OCI-LY1 (cell line): ENCODE data around the gene SPSB1.

Source experiments
- H2AFZ ChIP-seq: fragments of 200-600 bp; sonication (generic), shearing (Covaris generic); 2 replicates; pipeline ENCODE4 v1.6.0; 2014; ENCODE audit warnings: antibody characterized with exemption, mild to moderate bottlenecking, low read length
- H3F3A ChIP-seq: fragments of 200-600 bp; sonication (generic), shearing (Covaris generic); 2 replicates; pipeline ENCODE4 v1.6.0; 2014; ENCODE audit warnings: mild to moderate bottlenecking, antibody characterized with exemption, low read length, moderate library complexity; ENCODE audit not compliant: insufficient read depth
- H3K27ac ChIP-seq: fragments of 200-600 bp; sonication (generic); 2 replicates; pipeline ENCODE4 v1.5.1; 2014; ENCODE audit warnings: low read length, mixed run types, mild to moderate bottlenecking, low read depth; ENCODE audit not compliant: poor library complexity, severe bottlenecking
- H3K27me3 ChIP-seq: fragments of 200-600 bp; sonication (generic); 2 replicates; pipeline ENCODE4 v1.6.0; 2014; ENCODE audit warnings: antibody characterized with exemption, mild to moderate bottlenecking, low read length, moderate library complexity; ENCODE audit not compliant: insufficient read depth
- H3K36me3 ChIP-seq: fragments of 200-600 bp; sonication (generic); 2 replicates; pipeline ENCODE4 v1.6.1; 2014; ENCODE audit warnings: mild to moderate bottlenecking, antibody characterized with exemption, low read length, moderate library complexity, mixed read lengths; ENCODE audit not compliant: insufficient read depth
- H3K4me1 ChIP-seq: fragments of 200-600 bp; sonication (generic); 2 replicates; pipeline ENCODE4 v1.5.1; 2014; ENCODE audit warnings: mild to moderate bottlenecking, low read length, moderate library complexity; ENCODE audit not compliant: insufficient read depth, severe bottlenecking
- H3K4me2 ChIP-seq: fragments of 200-600 bp; sonication (generic), shearing (Covaris generic); 2 replicates; pipeline ENCODE4 v1.6.1; 2014; ENCODE audit warnings: low read length
- H3K4me3 ChIP-seq: fragments of 200-600 bp; sonication (generic); 2 replicates; pipeline ENCODE4 v1.5.1; 2014; ENCODE audit warnings: low read length, low read depth, mild to moderate bottlenecking, mixed read lengths; ENCODE audit not compliant: poor library complexity, severe bottlenecking
- H3K79me2 ChIP-seq: fragments of 200-600 bp; shearing (Covaris generic); 2 replicates; pipeline ENCODE4 v1.6.1; 2016; ENCODE audit warnings: mixed run types, low read length, mixed read lengths; ENCODE audit not compliant: insufficient read depth
- H3K9ac ChIP-seq: fragments of 200-600 bp; sonication (generic), shearing (Covaris generic); 2 replicates; pipeline ENCODE4 v1.6.1; 2014; ENCODE audit warnings: mild to moderate bottlenecking, low read length, mixed read lengths
- H3K9me2 ChIP-seq: fragments of 200-600 bp; sonication (generic), shearing (Covaris generic); 2 replicates; pipeline ENCODE4 v1.6.1; 2014; ENCODE audit warnings: low read depth, mild to moderate bottlenecking, low read length, mixed read lengths
- H3K9me3 ChIP-seq: fragments of 200-600 bp; shearing (Covaris generic); 2 replicates; pipeline ENCODE4 v1.6.1; 2014; ENCODE audit warnings: low read length, mixed read lengths
- H4K20me1 ChIP-seq: fragments of 200-600 bp; sonication (generic), shearing (Covaris generic); 2 replicates; pipeline ENCODE4 v1.6.0; 2016; ENCODE audit warnings: mild to moderate bottlenecking, low read length; ENCODE audit not compliant: insufficient read depth
- CTCF ChIP-seq: fragments of 200-600 bp; sonication (generic), shearing (Covaris generic); IDR thresholded peaks from 2 replicates; pipeline ENCODE4 v1.5.1; 2017; ENCODE audit warnings: mild to moderate bottlenecking, antibody characterized with exemption, low read length, moderate library complexity, mixed read lengths
- EZH2 ChIP-seq: fragments of 200-600 bp; sonication (generic), shearing (Covaris generic); IDR thresholded peaks from 2 replicates; pipeline ENCODE4 v1.8.0; 2017; ENCODE audit warnings: borderline replicate concordance, mixed run types, mild to moderate bottlenecking, antibody characterized with exemption, low read length, moderate library complexity, mixed read lengths

Gene SPSB1

DNA sequence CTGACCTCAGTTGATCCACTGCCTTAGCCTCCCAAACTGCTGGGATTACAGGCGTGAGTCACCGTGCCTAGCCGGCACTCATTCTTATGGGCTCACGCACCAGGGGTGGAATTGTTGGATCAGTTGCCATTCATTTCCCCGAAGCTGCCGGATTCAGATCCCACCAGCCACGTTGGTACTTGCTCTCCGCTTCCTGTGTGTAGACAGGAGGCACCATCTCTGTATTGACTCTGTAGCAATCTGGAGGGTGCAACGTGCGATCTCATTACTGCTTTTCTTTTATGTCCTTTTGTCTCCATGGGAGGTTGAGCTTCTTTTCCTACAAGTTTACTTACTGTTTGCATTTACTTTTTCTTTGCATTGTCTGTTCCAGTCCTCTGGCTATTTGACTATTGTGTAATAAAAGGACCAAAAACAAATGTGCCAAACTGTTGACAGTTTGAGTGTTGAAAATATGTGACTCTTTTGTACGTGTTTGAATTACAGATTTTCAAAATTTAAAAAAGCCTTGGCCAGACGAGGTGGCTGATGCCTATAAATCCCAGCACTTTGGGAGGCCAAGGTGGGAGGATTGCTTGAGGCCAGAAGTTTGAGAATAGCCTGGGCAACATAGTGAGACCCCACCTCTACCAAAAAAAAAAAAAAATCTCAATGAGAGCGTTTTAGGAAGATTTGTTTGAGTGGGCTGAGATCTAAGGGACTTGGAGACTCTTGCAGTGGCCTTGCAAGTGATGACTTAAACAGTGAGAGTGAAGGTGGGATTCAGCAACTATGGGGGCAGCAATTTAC, 39.1 kb downstream of the SPSB1 start:
- Histone ChIP-seq H3K36me3 (no peaks in the 10 kb centered on the region), H3K79me2 (no peaks in the 10 kb centered on the region), H3K27me3 (no peaks in the 10 kb centered on the region), H3K27ac (no peak overlapping the region), H3K9me2 (no peaks in the 10 kb centered on the region), H3F3A (no peaks in the 10 kb centered on the region), H3K4me2 (no peak overlapping the region), H3K4me1 (peaks cover 22% of the 10 kb centered on the region), H4K20me1 (no peaks in the 10 kb centered on the region), H3K9me3 (no peaks in the 10 kb centered on the region), H3K9ac (no peak overlapping the region), H3K4me3 (no peak overlapping the region), H2AFZ (no peak overlapping the region)
- TF ChIP-seq CTCF, result no peak
- no peak for TF ChIP-seq EZH2

GRCh38 chr1:9332513-9333143, 39.9 kb downstream of the SPSB1 start:
- Histone ChIP-seq H3K79me2 (no peaks in the 10 kb centered on the region), H3K9me2 (no peaks in the 10 kb centered on the region), H3K27me3 (no peaks in the 10 kb centered on the region), H3K9me3 (no peaks in the 10 kb centered on the region), H3K4me2 (no peak overlapping the region), H3K27ac (peak overlapping the region; percentile 45), H4K20me1 (no peaks in the 10 kb centered on the region), H3F3A (no peaks in the 10 kb centered on the region), H2AFZ (no peak overlapping the region), H3K36me3 (no peaks in the 10 kb centered on the region), H3K4me1 (peaks cover 22% of the 10 kb centered on the region), H3K9ac (no peak overlapping the region), H3K4me3 (no peak overlapping the region)
- TF ChIP-seq CTCF, result no peak
- TF ChIP-seq EZH2, result no peak

DNA sequence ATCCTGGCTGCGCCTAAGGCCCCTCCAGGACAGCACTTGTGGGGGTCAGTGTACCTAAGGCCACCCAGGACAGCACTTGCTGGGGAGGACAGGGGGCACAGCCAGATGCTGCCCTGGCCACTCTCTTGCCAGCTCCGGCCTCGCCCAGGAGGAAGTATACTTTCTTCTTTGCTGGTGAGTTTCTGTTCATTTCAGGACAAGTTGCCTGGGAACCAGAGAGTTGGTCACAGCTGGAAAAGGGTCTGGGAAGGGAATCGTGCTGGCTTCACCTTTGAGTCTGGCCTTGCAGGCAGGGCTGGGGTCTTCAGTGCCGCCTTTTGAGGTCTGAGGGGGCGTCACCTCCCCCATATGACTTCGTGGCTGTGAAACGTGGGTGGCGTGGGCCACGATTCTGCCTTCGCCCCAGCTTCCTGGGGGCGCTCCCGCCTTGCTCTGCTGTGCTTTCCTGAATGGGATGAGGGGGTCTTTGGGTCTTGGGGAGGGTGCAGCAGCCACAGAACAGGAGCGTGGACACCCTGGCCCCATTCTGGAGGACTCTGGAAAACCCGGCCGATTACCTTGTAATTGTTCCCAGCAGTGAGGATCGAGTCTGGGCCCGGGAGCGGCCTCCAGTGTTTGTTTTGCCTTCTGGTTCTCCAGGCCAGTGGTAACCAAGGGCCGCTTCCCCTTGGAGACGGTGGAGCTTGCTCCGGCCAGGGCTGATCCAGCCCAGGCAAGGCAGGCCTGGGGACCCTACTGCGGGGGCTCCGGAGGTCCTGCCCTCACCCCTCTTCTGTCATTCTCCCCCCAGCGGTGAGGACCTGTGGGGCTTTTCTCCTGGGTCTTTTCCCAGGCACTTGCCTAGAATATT, 45.9 kb downstream of the SPSB1 start:
- no peak for TF ChIP-seq CTCF
- TF ChIP-seq EZH2, result no peak
- Histone ChIP-seq H3K4me1 (peaks cover 6% of the 10 kb centered on the region), H3K79me2 (no peaks in the 10 kb centered on the region), H3K9me3 (no peaks in the 10 kb centered on the region), H3K36me3 (0 out of 2 replicates have a peak, but pooled peaks cover 6% of the 10 kb centered on the region), H3K27ac (no peak overlapping the region), H3K27me3 (no peaks in the 10 kb centered on the region; the same call in 1 of the 2 replicates), H2AFZ (no peak overlapping the region), H3F3A (no peaks in the 10 kb centered on the region), H3K4me2 (no peak overlapping the region), H3K4me3 (no peak overlapping the region), H3K9ac (no peak overlapping the region), H3K9me2 (no peaks in the 10 kb centered on the region), H4K20me1 (no peaks in the 10 kb centered on the region)
